ENCODE results near the gene ANTKMT. TPM values are rescaled to one million over a fixed set of nuclear protein-coding genes. Genes with fewer than 3 reads are reported as not detected.

ANTKMT gene
- total and polyA plus RNA-seq, 2 of the 8 experiments (the other 6 are each of a cell fraction or from before 2014, with no cell fraction given), result 26.5 to 26.6 TPM

GRCh38 chr16:734208-734980 is 13.4 kb downstream of the ANTKMT start:
- Histone ChIP-seq H3K27me3 (replicated peaks in 1 of 4; ENCODE audit: control insufficient read depth in 3 of 4, extremely low read depth in 1 of 4, insufficient read depth in 3 of 4, low read length in 3 of 4) (no peaks in the 10 kb centered on the region), H2BK5ac (ENCODE audit: low read depth, low read length) (peak overlapping the region; percentile 60; the same call in 1 of the 2 replicates), H2BK12ac (ENCODE audit: low read depth, low read length) (no peak overlapping the region), H2BK15ac (ENCODE audit: low read length) (no peak overlapping the region), H3K14ac (ENCODE audit: insufficient read length) (no peak overlapping the region), H3K18ac (ENCODE audit: extremely low read depth, low read length) (no peak overlapping the region), H2BK20ac (ENCODE audit: low read length) (no peak overlapping the region), H3K36me3 (ENCODE audit: control insufficient read depth in 2 of 4, insufficient read depth in 4 of 4, low read length in 3 of 4) (peaks cover 0 to 3% (median 2%) of the 10 kb centered on the region in 4 experiments; a peak in 2 of 8 replicates), H4K91ac (replicated peaks; ENCODE audit: insufficient read length, low read length) (no peak overlapping the region), H3K27ac (ENCODE audit: low read depth, low read length) (no peak overlapping the region), H3K79me2 (ENCODE audit: control insufficient read depth in 1 of 2, insufficient read depth in 2 of 2, low read length in 2 of 2) (no peaks in the 10 kb centered on the region), H3K4me2 (ENCODE audit: insufficient read depth in 1 of 2, low read depth in 2 of 2, low read length in 2 of 2) (no peak overlapping the region), H4K20me1 (replicated peaks in 1 of 2; ENCODE audit: control insufficient read depth in 1 of 2, insufficient read depth in 2 of 2, low read length in 2 of 2) (peaks cover 2 to 11% of the 10 kb centered on the region in 2 experiments), H4K8ac (ENCODE audit: extremely low read depth, insufficient read depth, low read length) (peak overlapping the region; percentile 25; the same call in 1 of the 2 replicates), H3K4me1 (replicated peaks in 1 of 4; ENCODE audit: control insufficient read depth in 3 of 4, insufficient read depth in 4 of 4, low read length in 3 of 4) (peaks cover 0 to 2% (median 0%) of the 10 kb centered on the region in 4 experiments; a peak in 2 of 7 replicates), H3K4me3 (ENCODE audit: extremely low read depth in 1 of 4, insufficient read depth in 2 of 4, low read depth in 3 of 4, low read length in 4 of 4) (no peak overlapping the region), H3K56ac (replicated peaks; ENCODE audit: insufficient read length, low read depth, low read length) (no peak overlapping the region), H4K5ac (ENCODE audit: insufficient read length, low read depth, low read length) (no peak overlapping the region), H3K23me2 (ENCODE audit: low read depth, low read length) (no peaks in the 10 kb centered on the region), H3K9me3 (ENCODE audit: insufficient read depth in 2 of 2, low read depth in 1 of 2, low read length in 1 of 2) (no peaks in the 10 kb centered on the region), H3K23ac (ENCODE audit: insufficient read length) (no peak overlapping the region), H3K9ac (replicated peaks in 1 of 4; ENCODE audit: extremely low read depth in 1 of 4, low read depth in 3 of 4, low read length in 3 of 4) (no peak overlapping the region), H3K79me1 (ENCODE audit: low read depth, low read length) (no peaks in the 10 kb centered on the region), H2AK5ac (ENCODE audit: low read depth, low read length) (no peak overlapping the region), H3K4ac (replicated peaks; ENCODE audit: insufficient read length, low read depth, low read length) (no peak overlapping the region), H2AFZ (ENCODE audit: low read length) (no peak overlapping the region), H2BK120ac (replicated peaks; ENCODE audit: low read depth, low read length) (no peak overlapping the region)
- 95% methylated on average over 39 of the region's 49 CpGs; no CpG with 5 or more reads in 1 of the 2 experiments for WGBS, 2 experiments (ENCODE audit: extremely low coverage in 1 of 2, insufficient coverage in 1 of 2, insufficient read length in 1 of 2, insufficient replicate concordance in 2 of 2, low coverage in 1 of 2, low lambda C conversion rate in 2 of 2, missing lambda C conversion rate in 1 of 2)
- ChIA-PET CTCF (ENCODE audit: partially characterized antibody) (interaction anchor here (0.7 to 35.8 kb wide), 7 partner anchors 10 to 50 kb away, joined by 3 to 977 read pairs (median 14); partner anchors contain the start of genes ANTKMT, CCDC78, CHTF18 and FBXL16), POLR2A (ENCODE audit: partially characterized antibody) (interaction anchor here (1.0 to 23.0 kb wide), 6 partner anchors 10 to 51 kb away, joined by 3 to 353 read pairs (median 5); partner anchors contain the start of genes ANTKMT, CCDC78, HAGHL and METRN)
- FAIRE-seq, result no peak
- DNase-seq (ENCODE audit: low read depth in 1 of 2, low spot score in 2 of 2), result no peak
- TF ChIP-seq SRF (IDR thresholded peaks at IDR 0.05; ENCODE audit: low read depth, low read length) (no peak), JUND (IDR thresholded peaks at IDR 0.05; ENCODE audit: low read length) (no peak), BACH1 (IDR thresholded peaks at IDR 0.05; ENCODE audit: low read length) (no peak), EGR1 (IDR thresholded peaks at IDR 0.05; ENCODE audit: borderline replicate concordance, low read depth, low read length) (no peak), SP1 (IDR thresholded peaks at IDR 0.05; ENCODE audit: low read depth, low read length) (no peak), CEBPB (IDR thresholded peaks at IDR 0.05; ENCODE audit: low read depth, low read length) (no peak), RFX5 (IDR thresholded peaks at IDR 0.05; ENCODE audit: borderline replicate concordance, low read depth, low read length) (no peak), NANOG (IDR thresholded peaks at IDR 0.05; ENCODE audit: insufficient read depth, low read depth, low read length, poor library complexity, severe bottlenecking) (no peak), SIX5 (IDR thresholded peaks at IDR 0.05; ENCODE audit: low read depth, low read length) (no peak)
- TF ChIP-seq, protein P1, sequence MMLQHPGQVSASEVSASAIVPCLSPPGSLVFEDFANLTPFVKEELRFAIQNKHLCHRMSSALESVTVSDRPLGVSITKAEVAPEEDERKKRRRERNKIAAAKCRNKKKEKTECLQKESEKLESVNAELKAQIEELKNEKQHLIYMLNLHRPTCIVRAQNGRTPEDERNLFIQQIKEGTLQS (IDR thresholded peaks at IDR 0.05; ENCODE audit: insufficient read depth, low read depth, low read length), result no peak
